ENCODE data around the gene TDRD1.

The TDRD1 gene

DNA sequence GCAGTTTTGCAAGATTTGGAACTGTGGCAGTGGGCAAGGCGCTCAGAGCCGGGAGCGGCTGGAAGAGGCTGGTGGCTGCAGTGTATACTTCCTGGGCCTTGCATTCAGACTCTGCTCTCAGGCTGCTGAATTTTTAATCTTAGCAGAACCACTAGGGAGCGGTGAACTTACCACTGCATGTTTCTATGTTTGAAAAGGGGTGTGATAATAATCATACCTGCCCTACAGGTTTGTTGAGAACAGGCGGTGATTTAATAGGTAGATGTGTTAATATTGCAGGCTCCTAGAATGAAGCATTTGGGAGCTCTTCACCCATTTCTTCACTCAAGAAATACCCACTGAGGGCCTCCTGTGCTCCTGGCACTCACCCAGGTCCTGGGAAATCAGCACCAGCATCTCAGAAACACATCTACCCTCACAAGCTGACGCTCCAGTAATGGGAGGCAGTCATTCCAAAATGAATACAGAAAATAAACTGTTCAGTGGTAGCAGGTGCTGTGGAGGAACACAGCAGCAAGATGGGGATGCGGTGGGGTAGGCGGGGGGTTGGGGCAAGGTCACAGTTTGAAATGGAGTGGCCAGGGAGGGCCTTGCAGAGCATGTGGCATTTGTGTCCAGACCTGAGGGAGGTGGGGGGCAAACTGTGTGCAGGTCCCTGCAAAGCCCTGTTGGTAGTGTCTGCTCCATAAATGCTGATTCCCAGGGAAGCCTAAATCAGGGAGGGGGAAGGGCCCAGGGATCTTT is 100.9 kb downstream of the TDRD1 start:
- ChIA-PET POLR2A (no interaction called here), CTCF (interaction anchor here (1.0 kb wide), 1 partner anchor 175 kb away, joined by 3 read pairs; no protein-coding TSS in a partner anchor)
- H3K4me3 ChIP-seq (ENCODE audit: low read depth, low read length): no peak overlapping the region
- TF ChIP-seq, protein P1, sequence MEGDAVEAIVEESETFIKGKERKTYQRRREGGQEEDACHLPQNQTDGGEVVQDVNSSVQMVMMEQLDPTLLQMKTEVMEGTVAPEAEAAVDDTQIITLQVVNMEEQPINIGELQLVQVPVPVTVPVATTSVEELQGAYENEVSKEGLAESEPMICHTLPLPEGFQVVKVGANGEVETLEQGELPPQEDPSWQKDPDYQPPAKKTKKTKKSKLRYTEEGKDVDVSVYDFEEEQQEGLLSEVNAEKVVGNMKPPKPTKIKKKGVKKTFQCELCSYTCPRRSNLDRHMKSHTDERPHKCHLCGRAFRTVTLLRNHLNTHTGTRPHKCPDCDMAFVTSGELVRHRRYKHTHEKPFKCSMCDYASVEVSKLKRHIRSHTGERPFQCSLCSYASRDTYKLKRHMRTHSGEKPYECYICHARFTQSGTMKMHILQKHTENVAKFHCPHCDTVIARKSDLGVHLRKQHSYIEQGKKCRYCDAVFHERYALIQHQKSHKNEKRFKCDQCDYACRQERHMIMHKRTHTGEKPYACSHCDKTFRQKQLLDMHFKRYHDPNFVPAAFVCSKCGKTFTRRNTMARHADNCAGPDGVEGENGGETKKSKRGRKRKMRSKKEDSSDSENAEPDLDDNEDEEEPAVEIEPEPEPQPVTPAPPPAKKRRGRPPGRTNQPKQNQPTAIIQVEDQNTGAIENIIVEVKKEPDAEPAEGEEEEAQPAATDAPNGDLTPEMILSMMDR (IDR thresholded peaks at IDR 0.05; ENCODE audit: insufficient read depth, low read length, missing control alignments): no peak
- no peak for DNase-seq (ENCODE audit: low read depth, low spot score)

DNA sequence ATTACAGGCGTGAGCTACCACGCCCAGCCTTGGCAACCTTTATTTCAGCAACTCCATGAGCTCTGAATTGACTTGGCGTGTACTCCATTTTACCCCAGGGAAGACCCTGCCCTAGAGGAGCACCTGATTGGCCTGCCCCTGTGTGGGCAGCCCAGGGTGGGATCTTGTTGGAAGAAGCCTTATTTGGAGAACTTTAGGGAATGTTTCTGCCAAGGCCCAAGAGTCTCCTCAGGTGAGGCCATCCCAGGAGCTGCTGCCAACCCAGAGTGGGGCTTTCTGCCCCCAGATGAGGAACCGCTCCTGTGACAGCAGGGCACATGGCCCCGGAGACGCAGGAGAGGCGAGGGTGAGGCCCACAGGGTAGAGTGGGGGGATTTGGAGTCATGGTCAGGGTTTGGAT is 101.9 kb downstream of the TDRD1 start:
- H3K4me3 ChIP-seq (ENCODE audit: low read depth, low read length): no peak overlapping the region
- DNase-seq (ENCODE audit: low read depth, low spot score): no peak
- ChIA-PET CTCF (no interaction called here), POLR2A (no interaction called here)
- TF ChIP-seq, protein P1 (IDR thresholded peaks at IDR 0.05; ENCODE audit: insufficient read depth, low read length, missing control alignments): no peak

DNA sequence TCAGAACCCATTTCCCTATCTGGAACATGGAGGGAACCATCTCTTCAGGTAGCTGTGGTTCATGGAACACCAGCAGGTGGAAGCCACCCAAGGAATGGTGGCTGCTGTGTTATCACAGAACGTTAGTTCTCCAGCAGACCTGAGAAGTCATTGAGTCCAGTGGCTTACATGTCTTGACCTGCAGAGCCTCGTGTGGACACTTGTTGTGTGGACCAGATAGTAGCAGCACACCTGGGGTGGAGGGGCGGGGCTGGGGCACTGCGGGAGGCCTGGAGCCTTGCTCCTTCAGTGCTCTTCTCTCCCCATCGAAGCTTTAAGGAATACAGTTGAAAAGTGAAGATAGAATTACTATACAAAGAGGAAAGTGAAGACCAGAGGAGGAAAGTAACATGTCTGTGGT is 102.3 kb downstream of the TDRD1 start:
- H3K4me3 ChIP-seq (ENCODE audit: low read depth, low read length): no peak overlapping the region
- ChIA-PET POLR2A (no interaction called here), CTCF (no interaction called here)
- TF ChIP-seq, protein P1 (IDR thresholded peaks at IDR 0.05; ENCODE audit: insufficient read depth, low read length, missing control alignments): no peak
- DNase-seq (ENCODE audit: low read depth, low spot score): no peak

Data from AG04449 (cell line).